DND-41 (cell line): ENCODE data around the gene CAPRIN1.
A peak's percentile ranks its signal among the peaks of the same experiment; 100 is the strongest.

ENCODE experiments used
- ATAC-seq: fragments of 200-7000 bp; cut with Tn5 transposase; 3 replicates; pipeline ENCODE4 v1.9.1; 2021; ENCODE audit warnings: low read depth; ENCODE audit not compliant: insufficient read depth
- DNase-seq: peaks from one replicate; pipeline ENCODE4 v3.0.0-alpha.2; 2020
- H2AFZ ChIP-seq: 2 replicates; pipeline ENCODE4 v1.6.0; 2012; ENCODE audit warnings: low read depth, low read length
- H3K27ac ChIP-seq: 2 replicates; pipeline ENCODE4 v1.5.1; 2012; ENCODE audit warnings: low read length, inconsistent platforms
- H3K27me3 ChIP-seq: fragments of 200-600 bp; sonication (generic); 2 replicates; pipeline ENCODE4 v1.6.0; 2012; ENCODE audit warnings: low read length, mild to moderate bottlenecking, inconsistent platforms; ENCODE audit not compliant: insufficient read depth, poor library complexity
- H3K36me3 ChIP-seq: 2 replicates; pipeline ENCODE4 v1.5.1; 2012; ENCODE audit warnings: low read length, inconsistent platforms; ENCODE audit not compliant: insufficient read depth
- H3K4me1 ChIP-seq: 2 replicates; pipeline ENCODE4 v1.5.1; 2012; ENCODE audit warnings: mild to moderate bottlenecking, low read length; ENCODE audit not compliant: insufficient read depth
- H3K4me2 ChIP-seq: 2 replicates; pipeline ENCODE4 v1.6.0; 2012; ENCODE audit warnings: mild to moderate bottlenecking, moderate library complexity, low read length, inconsistent platforms; ENCODE audit not compliant: insufficient read depth
- H3K4me3 ChIP-seq, 2 experiments: fragments of 200-600 bp in 1 of 2; shearing (Covaris generic) in 1 of 2; 2 replicates each; pipeline ENCODE4 v1.5.1; 2012 to 2016; ENCODE audit warnings: inconsistent platforms in 2 of 2, low read length in 2 of 2, mild to moderate bottlenecking in 2 of 2, low read depth in 1 of 2, moderate library complexity in 1 of 2
- H3K79me2 ChIP-seq: 2 replicates; pipeline ENCODE4 v1.6.0; 2012; ENCODE audit warnings: low read length, inconsistent platforms; ENCODE audit not compliant: insufficient read depth
- H3K9ac ChIP-seq: 2 replicates; pipeline ENCODE4 v1.6.0; 2012; ENCODE audit warnings: low read depth, mild to moderate bottlenecking, inconsistent platforms, low read length, moderate library complexity
- H3K9me3 ChIP-seq: 2 replicates; pipeline ENCODE4 v1.5.1; 2012; ENCODE audit warnings: low read length, moderate library complexity, mild to moderate bottlenecking, inconsistent platforms; ENCODE audit not compliant: insufficient read depth, severe bottlenecking
- H4K20me1 ChIP-seq: 2 replicates; pipeline ENCODE4 v1.6.0; 2012; ENCODE audit warnings: low read length; ENCODE audit not compliant: insufficient read depth
- CTCF ChIP-seq: IDR thresholded peaks from 2 replicates; pipeline ENCODE4 v1.5.1; 2012; ENCODE audit warnings: borderline replicate concordance, low read length, moderate library complexity, mild to moderate bottlenecking; ENCODE audit not compliant: poor library complexity, severe bottlenecking; ENCODE audit errors: extremely low read depth
- EZH2 ChIP-seq: IDR thresholded peaks from 3 replicates; pipeline ENCODE4 v1.6.1; 2012; ENCODE audit warnings: borderline replicate concordance, low read depth, mild to moderate bottlenecking, moderate library complexity, low read length, inconsistent platforms; ENCODE audit not compliant: severe bottlenecking

The CAPRIN1 gene

GRCh38 chr11:34044664-34045485 lies 6.7 kb upstream of the CAPRIN1 start:
- Histone ChIP-seq H3K9ac (no peak overlapping the region), H3K27me3 (no peaks in the 10 kb centered on the region), H3K4me2 (no peak overlapping the region), H3K27ac (no peak overlapping the region), H3K4me3 (no peak overlapping the region), H4K20me1 (no peaks in the 10 kb centered on the region), H3K4me1 (no peaks in the 10 kb centered on the region), H3K79me2 (no peaks in the 10 kb centered on the region), H2AFZ (0 out of 2 replicates have a peak overlapping the region, but pooled peaks have one; percentile 1), H3K36me3 (no peaks in the 10 kb centered on the region), H3K9me3 (no peaks in the 10 kb centered on the region)
- DNase-seq (no peak), ATAC-seq (no peak)
- no peak for TF ChIP-seq EZH2
- TF ChIP-seq CTCF: no peak

- Histone ChIP-seq H4K20me1 (peaks cover 6% of the 10 kb centered on the region; the same call in 1 of the 2 replicates), H3K27me3 (no peaks in the 10 kb centered on the region), H3K9ac (no peak overlapping the region), H3K9me3 (no peaks in the 10 kb centered on the region), H3K4me1 (peaks cover 15% of the 10 kb centered on the region), H3K27ac (no peak overlapping the region), H3K4me3 (no peak overlapping the region), H3K36me3 (peaks cover 17% of the 10 kb centered on the region), H3K4me2 (no peak overlapping the region), H2AFZ (no peak overlapping the region), H3K79me2 (peaks cover 24% of the 10 kb centered on the region)
- no peak for TF ChIP-seq CTCF
- no peak for TF ChIP-seq EZH2
- no peak for ATAC-seq
- no peak for DNase-seq
Observed at GRCh38 chr11:34049028-34049427, 2.5 kb upstream of the CAPRIN1 start.

- H3K9me3 ChIP-seq: no peaks in the 10 kb centered on the region
- peak overlapping the region; percentile 99 for H3K27ac ChIP-seq
- peak overlapping the region; percentile 74 for H2AFZ ChIP-seq
- H3K36me3 ChIP-seq: peaks cover 34% of the 10 kb centered on the region
- peaks cover 22% of the 10 kb centered on the region for H4K20me1 ChIP-seq
- ATAC-seq: peak; percentile 1; the same call in 2 of the 3 replicates
- no peaks in the 10 kb centered on the region for H3K27me3 ChIP-seq
- H3K4me3 ChIP-seq: peak overlapping the region; percentile 71 to 77
- H3K4me2 ChIP-seq: peak overlapping the region; percentile 92
- peak overlapping the region; percentile 99 for H3K9ac ChIP-seq
- DNase-seq: no peak
- peaks cover 32% of the 10 kb centered on the region for H3K4me1 ChIP-seq
- peaks cover 41% of the 10 kb centered on the region for H3K79me2 ChIP-seq
- no peak for TF ChIP-seq CTCF
- TF ChIP-seq EZH2: no peak
Observed at GRCh38 chr11:34050581-34051348, 766 bp upstream of the CAPRIN1 start.
